H9 (cell line): ENCODE measurements around the gene C1QTNF1. TPM values are rescaled to one million over a fixed set of nuclear protein-coding genes. Genes with fewer than 3 reads are reported as not detected.

ENCODE experiments used
- DNase-seq: peaks from one replicate; pipeline ENCODE4 v3.0.0-alpha.2; 2017
- H2AFZ ChIP-seq: one replicate; pipeline ENCODE4 v1.6.1; 2013; ENCODE audit warnings: mild to moderate bottlenecking, low read length, control low read depth, moderate library complexity
- H2AK5ac ChIP-seq: 2 replicates; pipeline ENCODE4 v1.6.1; 2013; ENCODE audit warnings: low read length, control low read depth, mixed read lengths; ENCODE audit not compliant: insufficient read length
- H2BK120ac ChIP-seq: one replicate; pipeline ENCODE4 v1.6.1; 2013; ENCODE audit warnings: low read depth, mild to moderate bottlenecking, low read length, control low read depth, inconsistent platforms; ENCODE audit not compliant: poor library complexity, severe bottlenecking
- H2BK12ac ChIP-seq: 2 replicates; pipeline ENCODE4 v1.6.1; 2013; ENCODE audit warnings: low read length, control low read depth, mixed read lengths, low read depth; ENCODE audit not compliant: insufficient read length
- H2BK15ac ChIP-seq: 2 replicates; pipeline ENCODE4 v1.6.1; 2013; ENCODE audit warnings: low read depth, low read length, control low read depth
- H2BK20ac ChIP-seq: one replicate; pipeline ENCODE4 v1.6.1; 2013; ENCODE audit warnings: low read depth, mild to moderate bottlenecking, low read length, control low read depth, inconsistent platforms; ENCODE audit not compliant: poor library complexity, severe bottlenecking
- H2BK5ac ChIP-seq: 2 replicates; pipeline ENCODE4 v1.6.1; 2013; ENCODE audit warnings: low read length, control low read depth, mixed read lengths; ENCODE audit not compliant: insufficient read length
- H3K14ac ChIP-seq: 2 replicates; pipeline ENCODE4 v1.6.1; 2013; ENCODE audit warnings: low read length, control low read depth; ENCODE audit not compliant: insufficient read depth
- H3K18ac ChIP-seq: 2 replicates; pipeline ENCODE4 v1.6.1; 2013; ENCODE audit warnings: low read depth, mild to moderate bottlenecking, mixed read lengths, low read length, control low read depth; ENCODE audit not compliant: insufficient read length
- H3K23ac ChIP-seq: 2 replicates; pipeline ENCODE4 v1.6.1; 2013; ENCODE audit warnings: low read length, control low read depth, mixed read lengths, low read depth; ENCODE audit not compliant: insufficient read length
- H3K23me2 ChIP-seq: 2 replicates; pipeline ENCODE4 v1.6.1; 2013; ENCODE audit warnings: low read depth, mild to moderate bottlenecking, mixed read lengths, low read length, control low read depth; ENCODE audit not compliant: insufficient read length, poor library complexity, severe bottlenecking
- H3K27ac ChIP-seq: 2 replicates; pipeline ENCODE4 v1.5.1; 2013; ENCODE audit warnings: low read length, control low read depth, mixed read lengths, low read depth; ENCODE audit not compliant: insufficient read length
- H3K27me3 ChIP-seq: 2 replicates; pipeline ENCODE4 v1.6.1; 2013; ENCODE audit warnings: low read length, control low read depth, inconsistent platforms; ENCODE audit not compliant: insufficient read depth
- H3K4ac ChIP-seq: 2 replicates; pipeline ENCODE4 v1.6.1; 2013; ENCODE audit warnings: low read depth, mild to moderate bottlenecking, control low read depth, inconsistent platforms, low read length, moderate library complexity
- H3K4me1 ChIP-seq: 2 replicates; pipeline ENCODE4 v1.6.1; 2013; ENCODE audit warnings: low read length, control low read depth, inconsistent platforms; ENCODE audit not compliant: insufficient read depth
- H3K4me2 ChIP-seq: 2 replicates; pipeline ENCODE4 v1.6.1; 2013; ENCODE audit warnings: low read length, control low read depth, mixed read lengths; ENCODE audit not compliant: insufficient read length, insufficient read depth
- H3K56ac ChIP-seq: 2 replicates; pipeline ENCODE4 v1.6.1; 2013; ENCODE audit warnings: low read depth, mild to moderate bottlenecking, mixed read lengths, low read length, control low read depth; ENCODE audit not compliant: insufficient read length
- H3K79me1 ChIP-seq: 2 replicates; pipeline ENCODE4 v1.6.1; 2013; ENCODE audit warnings: low read depth, mild to moderate bottlenecking, moderate library complexity, low read length, control low read depth, inconsistent platforms; ENCODE audit not compliant: insufficient read depth, poor library complexity, severe bottlenecking
- H3K79me2 ChIP-seq: 2 replicates; pipeline ENCODE4 v1.6.1; 2013; ENCODE audit warnings: low read length, control low read depth, inconsistent platforms; ENCODE audit not compliant: insufficient read depth
- H3K9ac ChIP-seq: 2 replicates; pipeline ENCODE4 v1.6.1; 2013; ENCODE audit warnings: low read length, control low read depth, mixed read lengths; ENCODE audit not compliant: insufficient read length; ENCODE audit errors: extremely low read depth
- H3K9me3 ChIP-seq: one replicate; pipeline ENCODE4 v1.6.1; 2013; ENCODE audit warnings: low read depth, low read length, inconsistent platforms; ENCODE audit not compliant: control insufficient read depth
- H3T11ph ChIP-seq: one replicate; pipeline ENCODE4 v1.6.1; 2013; ENCODE audit warnings: mild to moderate bottlenecking, low read length, control low read depth, inconsistent platforms
- H4K20me1 ChIP-seq: one replicate; pipeline ENCODE4 v1.6.1; 2013; ENCODE audit not compliant: control insufficient read depth, insufficient read length, insufficient read depth
- H4K5ac ChIP-seq: 2 replicates; pipeline ENCODE4 v1.6.1; 2013; ENCODE audit warnings: low read depth, mild to moderate bottlenecking, mixed read lengths, low read length, control low read depth; ENCODE audit not compliant: insufficient read length
- H4K8ac ChIP-seq: replicated peaks from 2 replicates; pipeline ENCODE4 v1.6.1; 2013; ENCODE audit warnings: low read length, control low read depth, mixed read lengths, low read depth; ENCODE audit not compliant: insufficient read length
- H4K91ac ChIP-seq: 2 replicates; pipeline ENCODE4 v1.6.1; 2013; ENCODE audit warnings: low read depth, mild to moderate bottlenecking, moderate library complexity, mixed read lengths, low read length, control low read depth; ENCODE audit not compliant: insufficient read length
- H3K27ac Mint-ChIP-seq, 3 experiments: 2 replicates in 2 of 3; 3 replicates in 1 of 3; pipeline ENCODE4 v1.8.0; 2020 to 2021; ENCODE audit warnings: mixed read lengths in 3 of 3, mild to moderate bottlenecking in 1 of 3, moderate library complexity in 1 of 3
- H3K27me3 Mint-ChIP-seq: 2 replicates; pipeline ENCODE4 v1.8.0; 2021; ENCODE audit warnings: low read depth, mild to moderate bottlenecking, moderate library complexity, mixed read lengths
- H3K36me3 Mint-ChIP-seq, 3 experiments: 2 replicates in 2 of 3; 3 replicates in 1 of 3; pipeline ENCODE4 v1.8.0; 2020 to 2021; ENCODE audit warnings: low read depth in 3 of 3, mixed read lengths in 3 of 3; ENCODE audit not compliant: insufficient read depth in 1 of 3
- H3K4me1 Mint-ChIP-seq, 2 experiments: 2 replicates each; pipeline ENCODE4 v1.8.0; 2020; ENCODE audit warnings: mixed read lengths in 2 of 2
- H3K4me3 Mint-ChIP-seq, 2 experiments: 2 replicates in 1 of 2; 3 replicates in 1 of 2; pipeline ENCODE4 v1.8.0; 2020 to 2021; ENCODE audit warnings: mild to moderate bottlenecking in 2 of 2, mixed read lengths in 2 of 2, moderate library complexity in 1 of 2
- H3K9me3 Mint-ChIP-seq, 2 experiments: 2 replicates in 1 of 2; 3 replicates in 1 of 2; pipeline ENCODE4 v1.8.0; 2020; ENCODE audit warnings: mild to moderate bottlenecking in 2 of 2, mixed read lengths in 2 of 2, moderate library complexity in 1 of 2
- WGBS: extraction: QIAGEN DNeasy Blood & Tissue Kit; methylation state at CpG from one replicate; pipeline ENCODE4 v1.1.7; 2013; ENCODE audit warnings: missing lambda C conversion rate, low lambda C conversion rate, mixed read lengths; ENCODE audit not compliant: insufficient read length; ENCODE audit errors: extremely low coverage; 5-methylcytosine and 5-hydroxymethylcytosine counted together
- total RNA-seq: library from RNA; stranded (reverse); gene quantifications from 2 replicates; pipeline ENCODE4 v1.2.1, GENCODE V29; 2021
- TF ChIP-seq, protein P1 (sequence below): fragments of 200-600 bp; sonication (generic); conservative IDR thresholded peaks from 3 replicates; pipeline ENCODE4 v1.8.0; 2021; ENCODE audit warnings: antibody characterized with exemption, mild to moderate bottlenecking

Gene C1QTNF1
- total RNA-seq, 1 experiment from 2014 or later = 0.96 TPM

DNA sequence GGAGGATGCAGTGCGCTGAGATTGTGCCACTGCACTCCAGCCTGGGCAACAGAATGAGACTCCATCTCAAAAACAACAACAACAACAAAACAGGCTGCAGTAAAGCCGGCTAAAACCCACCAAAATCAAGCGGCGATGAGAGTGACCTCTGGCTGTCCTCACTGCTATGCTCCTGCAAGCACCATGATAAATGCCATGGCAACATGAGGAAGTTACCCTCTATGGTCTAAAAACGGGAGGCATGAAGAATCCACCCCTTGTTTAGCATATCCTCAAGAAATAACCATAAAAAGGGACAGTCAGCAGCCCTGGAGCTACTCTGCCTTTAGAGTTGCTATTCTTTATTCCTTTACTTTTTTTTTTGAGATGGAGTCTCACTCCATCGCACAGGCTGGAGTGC, 35.8 kb upstream of the C1QTNF1 start:
- Histone ChIP-seq H4K91ac (no peak overlapping the region), H3K79me1 (no peaks in the 10 kb centered on the region), H3K79me2 (no peaks in the 10 kb centered on the region), H4K8ac (no peak overlapping the region), H3T11ph (no peak overlapping the region), H3K14ac (no peak overlapping the region), H3K9ac (no peak overlapping the region), H3K4me2 (no peak overlapping the region), H2BK5ac (no peak overlapping the region), H4K20me1 (no peaks in the 10 kb centered on the region), H3K4me1 (peaks cover 4% of the 10 kb centered on the region; the same call in 1 of the 2 replicates), H3K23ac (no peak overlapping the region), H2AK5ac (no peak overlapping the region), H3K56ac (no peak overlapping the region), H3K23me2 (no peaks in the 10 kb centered on the region), H2BK20ac (no peak overlapping the region), H2BK120ac (no peak overlapping the region), H3K27ac (no peak overlapping the region), H3K18ac (no peak overlapping the region), H4K5ac (no peak overlapping the region), H2BK12ac (no peak overlapping the region), H2AFZ (no peak overlapping the region), H3K27me3 (no peaks in the 10 kb centered on the region), H2BK15ac (no peak overlapping the region), H3K9me3 (no peaks in the 10 kb centered on the region), H3K4ac (no peak overlapping the region)
- no peak for DNase-seq
- peaks cover 11 to 23% (median 14%) of the 10 kb centered on the region in 3 experiments for H3K36me3 Mint-ChIP-seq
- WGBS = no CpG with 5 or more reads among the region's 6 CpGs
- no peak overlapping the region for H3K4me3 Mint-ChIP-seq
- peaks cover 11 to 13% of the 10 kb centered on the region in 2 experiments for H3K4me1 Mint-ChIP-seq
- H3K27ac Mint-ChIP-seq = no peak overlapping the region
- no peaks in the 10 kb centered on the region for H3K9me3 Mint-ChIP-seq
- H3K27me3 Mint-ChIP-seq = peaks cover 25% of the 10 kb centered on the region
- TF ChIP-seq, protein P1, sequence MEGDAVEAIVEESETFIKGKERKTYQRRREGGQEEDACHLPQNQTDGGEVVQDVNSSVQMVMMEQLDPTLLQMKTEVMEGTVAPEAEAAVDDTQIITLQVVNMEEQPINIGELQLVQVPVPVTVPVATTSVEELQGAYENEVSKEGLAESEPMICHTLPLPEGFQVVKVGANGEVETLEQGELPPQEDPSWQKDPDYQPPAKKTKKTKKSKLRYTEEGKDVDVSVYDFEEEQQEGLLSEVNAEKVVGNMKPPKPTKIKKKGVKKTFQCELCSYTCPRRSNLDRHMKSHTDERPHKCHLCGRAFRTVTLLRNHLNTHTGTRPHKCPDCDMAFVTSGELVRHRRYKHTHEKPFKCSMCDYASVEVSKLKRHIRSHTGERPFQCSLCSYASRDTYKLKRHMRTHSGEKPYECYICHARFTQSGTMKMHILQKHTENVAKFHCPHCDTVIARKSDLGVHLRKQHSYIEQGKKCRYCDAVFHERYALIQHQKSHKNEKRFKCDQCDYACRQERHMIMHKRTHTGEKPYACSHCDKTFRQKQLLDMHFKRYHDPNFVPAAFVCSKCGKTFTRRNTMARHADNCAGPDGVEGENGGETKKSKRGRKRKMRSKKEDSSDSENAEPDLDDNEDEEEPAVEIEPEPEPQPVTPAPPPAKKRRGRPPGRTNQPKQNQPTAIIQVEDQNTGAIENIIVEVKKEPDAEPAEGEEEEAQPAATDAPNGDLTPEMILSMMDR = no peak
